ENCODE measurements around the gene AMPD3.

GRCh38 chr11:10520562-10520961 lies 65.5 kb downstream of the AMPD3 start:
- no peak for TF ChIP-seq GATA2 (IDR thresholded peaks at IDR 0.05; ENCODE audit: low read depth, low read length)
- no peak for TF ChIP-seq GATA3 (IDR thresholded peaks at IDR 0.05; ENCODE audit: low read depth, low read length)

All from SH-SY5Y (cell line).